ELR (cell line): Measurements from ENCODE around the gene GP1BA.

Source experiments
- DNase-seq: peaks from one replicate; pipeline ENCODE4 v3.0.0-alpha.2; 2015; ENCODE audit warnings: low read depth

GP1BA gene

DNA sequence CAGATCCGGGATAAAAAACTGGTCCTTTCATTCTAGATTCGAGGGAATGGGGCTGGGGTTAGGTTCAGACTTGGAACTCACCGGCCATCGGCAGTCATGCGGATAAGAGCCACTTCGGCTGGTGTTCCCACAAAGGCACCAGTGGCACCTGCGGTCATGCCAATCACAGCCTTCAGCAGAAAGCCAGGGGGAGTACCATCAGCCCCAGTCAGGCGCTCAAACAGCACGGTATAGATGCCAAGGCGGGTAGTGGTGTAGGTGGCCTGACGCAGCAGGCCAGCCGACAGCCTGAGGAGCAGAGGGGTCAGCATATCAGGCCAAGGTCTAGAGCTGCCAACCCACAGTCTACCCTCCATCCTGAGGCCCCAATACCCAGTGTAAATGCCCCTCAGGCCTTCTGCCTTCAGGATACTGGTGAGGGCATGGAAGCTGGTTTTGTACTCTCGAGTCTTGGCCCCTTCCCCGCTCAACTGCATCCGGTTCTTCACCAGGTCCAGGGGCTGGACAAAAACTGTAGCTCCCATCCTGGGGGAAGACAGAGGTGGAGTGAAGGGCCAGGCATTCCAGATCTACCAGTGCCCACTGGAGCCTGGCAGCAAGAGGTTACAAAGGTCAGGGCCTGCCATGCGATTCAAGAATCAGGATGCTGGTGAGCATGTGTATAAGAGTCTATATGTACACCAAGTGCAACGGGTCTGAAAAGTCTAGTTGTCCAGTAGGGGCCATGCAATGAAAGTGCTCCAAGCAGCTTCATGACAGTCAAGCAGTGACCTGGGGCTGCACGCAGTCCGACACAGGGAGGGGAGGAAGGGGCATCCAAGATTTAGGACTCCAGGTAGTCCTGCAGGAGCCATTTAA lies 6.8 kb downstream of the GP1BA start:
- peak; percentile 44 for DNase-seq

DNA sequence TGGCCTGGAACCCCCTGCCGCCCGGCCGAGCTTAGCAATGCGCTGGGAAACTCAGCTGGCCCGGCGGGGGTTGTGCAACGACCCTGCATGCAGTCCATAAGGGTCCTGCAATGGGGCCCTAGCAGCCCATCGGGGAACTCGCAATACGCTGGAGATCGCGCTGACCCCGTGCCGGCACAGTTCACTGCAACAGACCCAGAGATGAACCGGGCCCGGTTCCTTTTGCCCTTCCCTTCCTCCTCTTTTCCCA lies 7.4 kb downstream of the GP1BA start:
- no peak for DNase-seq

DNA sequence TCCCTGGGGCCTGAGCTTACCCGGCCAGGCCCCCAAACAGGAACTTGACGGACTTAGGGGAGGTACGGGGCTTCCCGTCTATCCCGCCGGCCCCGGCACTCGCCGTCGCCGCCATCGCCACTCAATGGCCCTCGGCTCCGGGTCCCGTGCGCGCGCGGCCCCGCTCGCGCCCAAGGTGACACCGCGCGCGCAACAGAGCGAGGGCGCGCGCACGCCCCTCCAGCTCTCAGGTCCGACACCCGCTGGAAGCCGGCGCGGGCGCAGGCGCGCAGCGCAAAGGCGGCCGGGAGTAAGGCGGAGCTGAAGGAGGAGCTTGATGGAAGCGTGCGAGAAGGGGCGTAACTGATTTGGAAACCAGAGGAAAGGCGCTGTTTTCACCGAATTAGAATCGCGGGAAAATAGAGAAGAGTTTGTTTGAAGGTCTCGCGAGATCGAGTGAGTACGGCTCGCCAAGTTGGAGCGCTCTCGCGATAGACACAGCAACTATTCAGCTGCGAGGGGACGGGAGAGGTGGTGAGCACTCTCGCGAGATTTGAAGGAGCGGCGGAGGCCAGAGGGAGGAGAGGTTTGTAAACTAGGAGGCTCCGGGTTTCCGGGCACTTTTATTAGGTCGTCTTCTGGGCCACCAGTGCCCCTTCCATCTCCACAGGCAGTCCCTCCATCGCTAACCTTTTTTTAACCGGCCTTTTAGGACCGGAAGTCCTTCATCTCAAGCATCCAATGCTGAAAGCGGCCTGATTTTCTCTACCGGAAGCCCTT lies 7.9 kb downstream of the GP1BA start, which contains the start of the genes RNF167 and SLC25A11:
Gene RNF167 (plus strand): TSS at position 473 of the 759 bp plus-strand sequence. CDS start 642 bp downstream, outside the sequence.
Gene SLC25A11 (minus strand): TSS at position 251 of the 759 bp plus-strand sequence. CDS start 136 bp downstream, at position 115.
- DNase-seq: peak; percentile 100

DNA sequence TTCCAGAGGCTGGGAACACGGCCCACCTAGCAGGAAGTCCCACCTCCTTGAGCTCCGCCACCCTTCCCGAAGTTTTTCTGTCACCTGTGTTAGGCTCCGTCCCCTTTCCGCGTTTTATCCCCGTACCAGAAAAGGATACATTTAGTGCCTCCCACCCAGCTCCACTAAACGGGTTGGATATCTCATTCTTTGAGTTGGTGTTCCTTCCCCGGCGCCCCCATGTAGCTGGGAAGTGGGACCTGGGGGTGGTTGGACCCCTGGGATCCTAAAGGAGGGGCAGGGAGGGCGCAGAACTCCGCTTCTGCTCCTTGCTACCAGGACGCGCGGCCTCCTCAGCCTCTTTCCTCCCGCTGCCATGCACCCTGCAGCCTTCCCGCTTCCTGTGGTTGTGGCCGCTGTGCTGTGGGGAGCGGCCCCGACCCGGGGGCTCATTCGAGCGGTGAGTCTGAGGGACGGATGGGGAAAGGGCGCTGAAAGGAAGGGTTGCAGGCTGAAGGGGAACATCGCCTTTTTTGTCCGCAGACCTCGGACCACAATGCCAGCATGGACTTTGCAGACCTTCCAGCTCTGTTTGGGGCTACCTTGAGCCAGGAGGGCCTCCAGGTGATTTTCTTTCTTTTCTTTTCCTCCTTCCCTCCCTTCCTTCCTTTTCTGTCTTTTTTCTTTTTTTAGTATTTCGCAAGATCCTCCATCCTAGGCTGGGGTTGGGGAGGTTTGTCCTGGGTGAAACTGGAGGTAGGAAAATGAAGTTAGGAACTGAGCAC lies 8.7 kb downstream of the GP1BA start:
- DNase-seq: peak; percentile 51

DNA sequence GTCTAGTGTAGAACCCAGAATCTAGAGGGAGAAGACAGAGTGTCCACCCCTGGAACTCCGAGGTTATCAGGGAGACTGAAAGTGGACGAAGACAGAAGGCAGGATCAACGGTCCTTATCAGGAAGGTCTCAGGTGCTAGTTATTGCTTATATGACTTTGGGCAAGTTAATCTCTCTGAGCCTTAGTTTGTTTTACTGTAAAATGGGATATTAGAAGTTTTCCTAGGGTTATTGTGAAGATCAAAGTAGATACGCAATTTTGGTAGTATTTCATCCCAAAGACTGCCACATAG lies 9.2 kb downstream of the GP1BA start:
- DNase-seq: no peak

DNA sequence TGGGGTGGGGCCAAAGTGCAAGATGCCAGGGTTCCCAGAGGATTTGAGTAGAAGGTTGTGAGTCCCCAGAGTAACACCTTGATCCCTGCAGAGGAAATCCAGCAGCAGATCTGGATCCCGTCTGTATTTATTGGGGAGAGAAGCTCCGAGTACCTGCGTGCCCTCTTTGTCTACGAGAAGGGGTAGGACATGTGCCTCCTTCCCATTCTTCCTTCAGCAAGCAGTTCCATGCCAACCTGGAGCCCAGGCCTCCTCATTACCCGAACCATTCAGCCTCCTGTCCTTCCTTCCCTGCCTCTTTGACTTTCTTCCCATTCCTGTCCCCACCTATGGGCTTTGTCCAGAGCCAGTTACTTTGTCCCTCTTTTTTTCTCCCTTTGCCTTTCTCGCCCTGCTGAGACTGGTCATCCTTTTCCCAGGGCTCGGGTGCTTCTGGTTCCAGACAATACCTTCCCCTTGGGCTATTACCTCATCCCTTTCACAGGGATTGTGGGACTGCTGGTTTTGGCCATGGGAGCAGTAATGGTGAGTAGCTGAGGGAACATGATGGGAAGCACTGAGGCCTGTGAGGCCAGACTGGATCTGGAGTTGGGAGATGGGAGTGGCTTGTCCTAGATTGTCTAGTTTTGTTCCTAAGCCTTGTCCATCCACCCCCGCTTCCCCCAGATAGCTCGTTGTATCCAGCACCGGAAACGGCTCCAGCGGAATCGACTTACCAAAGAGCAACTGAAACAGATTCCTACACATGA lies 10.9 kb downstream of the GP1BA start:
- no peak for DNase-seq

DNA sequence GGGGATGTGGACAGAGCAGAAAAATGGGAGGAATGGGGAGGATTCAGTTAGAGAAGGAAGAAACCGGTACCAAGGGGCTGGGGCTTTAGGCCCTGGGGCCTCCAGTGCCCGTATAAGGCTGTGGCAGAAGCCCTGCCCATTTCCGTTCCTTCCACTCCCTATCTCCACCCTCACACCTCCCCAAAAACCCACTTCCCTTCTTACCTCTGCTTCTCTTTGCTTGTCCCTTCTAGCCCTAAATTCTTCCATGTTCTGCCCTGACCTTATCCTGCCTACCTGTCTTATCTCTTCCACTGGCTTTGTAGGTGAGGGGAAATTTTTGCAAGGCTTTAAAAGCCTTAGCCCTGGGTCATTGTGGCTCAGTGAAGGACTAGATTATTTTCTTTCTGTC lies 12.1 kb downstream of the GP1BA start:
- DNase-seq: no peak

DNA sequence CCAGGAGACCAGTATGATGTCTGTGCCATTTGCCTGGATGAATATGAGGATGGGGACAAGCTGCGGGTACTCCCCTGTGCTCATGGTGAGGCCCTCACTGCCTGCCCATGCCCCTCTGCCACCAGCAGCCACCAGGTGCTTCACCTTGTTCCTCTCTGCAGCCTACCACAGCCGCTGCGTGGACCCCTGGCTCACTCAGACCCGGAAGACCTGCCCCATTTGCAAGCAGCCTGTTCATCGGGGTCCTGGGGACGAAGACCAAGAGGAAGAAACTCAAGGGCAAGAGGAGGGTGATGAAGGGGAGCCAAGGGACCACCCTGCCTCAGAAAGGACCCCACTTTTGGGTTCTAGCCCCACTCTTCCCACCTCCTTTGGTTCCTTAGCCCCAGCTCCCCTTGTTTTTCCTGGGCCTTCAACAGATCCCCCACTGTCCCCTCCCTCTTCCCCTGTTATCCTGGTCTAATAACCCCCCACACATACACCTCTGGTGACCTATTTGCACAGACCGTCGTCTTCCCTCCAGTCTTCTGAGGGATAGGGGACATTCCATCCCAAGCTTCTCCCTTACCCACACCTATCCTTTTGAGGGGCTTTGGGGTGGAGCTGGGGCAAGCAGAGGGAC lies 12.6 kb downstream of the GP1BA start:
- no peak for DNase-seq

DNA sequence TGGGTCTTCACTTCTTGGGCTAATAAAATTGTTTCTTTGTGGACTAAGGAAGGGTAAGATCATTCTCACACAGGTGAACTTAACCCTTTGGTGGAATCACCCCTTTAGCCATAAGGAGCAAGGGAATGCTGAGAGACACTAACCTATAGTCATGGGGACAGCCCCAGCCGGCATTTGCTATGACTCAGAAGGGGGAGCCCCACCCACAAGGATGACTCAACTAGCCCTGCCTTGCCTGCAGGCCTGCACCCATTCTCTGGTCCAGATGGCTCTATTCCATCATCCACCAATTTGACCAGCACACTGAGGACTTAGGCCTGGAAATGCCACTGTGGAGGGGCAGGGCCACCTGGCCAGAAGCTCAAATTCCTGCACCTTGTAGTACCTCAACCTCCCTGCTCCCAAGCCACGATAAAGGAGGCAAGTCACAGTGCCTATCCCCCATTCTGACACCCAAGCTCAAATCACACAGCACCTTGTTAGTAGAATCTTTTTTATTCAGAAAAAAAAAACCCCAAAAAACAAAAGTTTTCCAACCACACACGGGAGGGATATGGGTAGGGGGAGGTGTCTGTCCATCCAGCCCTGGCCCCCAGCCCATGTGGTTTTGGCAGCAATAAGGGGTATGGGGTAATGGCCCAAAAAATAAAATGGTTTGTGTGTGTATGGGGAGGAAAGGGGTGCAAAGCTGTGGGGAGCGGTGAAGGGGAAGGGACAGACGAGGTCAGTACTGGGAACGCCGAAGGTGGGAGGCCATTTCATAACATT lies 13.3 kb downstream of the GP1BA start:
- DNase-seq: peak; percentile 98

DNA sequence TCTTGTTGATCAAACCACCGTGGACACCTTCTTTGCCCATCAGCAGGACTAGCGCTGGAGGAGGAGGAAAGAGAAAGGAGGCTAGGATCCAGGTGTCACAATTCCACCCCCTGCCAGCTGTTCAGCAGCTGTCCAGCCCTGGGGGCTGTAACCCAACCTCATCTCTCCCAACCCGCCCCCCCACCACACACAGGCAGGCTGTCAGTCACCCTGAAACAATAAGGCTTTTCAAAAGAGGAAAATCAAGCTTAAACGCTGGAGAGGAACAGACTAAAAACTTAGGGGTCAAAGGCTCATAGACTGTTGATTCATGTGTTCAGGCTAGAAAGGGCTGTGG lies 13.8 kb downstream of the GP1BA start:
- peak; percentile 44 for DNase-seq

DNA sequence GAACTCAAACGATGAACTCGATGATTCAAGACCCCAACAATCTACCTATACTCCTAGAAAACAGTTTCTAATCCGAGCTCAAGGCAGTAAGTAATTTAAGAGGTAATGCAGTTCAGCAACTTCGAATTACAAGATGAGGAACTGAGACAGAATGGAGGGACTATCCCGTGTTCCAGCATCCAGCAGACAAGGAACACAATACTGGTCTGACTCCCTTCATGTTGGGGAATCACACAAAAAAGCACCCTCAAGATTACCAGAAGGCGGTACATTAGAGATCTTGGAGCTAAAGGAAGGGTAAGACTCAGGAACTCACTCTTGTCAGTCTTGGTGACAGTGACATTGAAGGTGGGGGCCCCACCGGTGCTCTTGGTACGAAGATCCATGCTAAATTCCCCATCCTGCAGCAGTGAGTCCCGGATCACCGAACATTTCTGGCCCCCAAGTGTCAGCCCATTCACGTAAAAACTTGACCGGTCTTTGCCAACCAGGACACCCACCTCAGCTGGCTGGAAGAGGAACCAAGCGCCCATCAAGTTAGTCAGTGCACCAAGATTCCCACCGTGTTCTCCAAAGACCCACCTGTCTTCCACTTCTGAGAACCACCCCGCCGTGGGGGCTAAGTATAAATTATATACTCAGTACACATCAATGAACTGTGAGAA lies 14.4 kb downstream of the GP1BA start:
- DNase-seq: no peak

DNA sequence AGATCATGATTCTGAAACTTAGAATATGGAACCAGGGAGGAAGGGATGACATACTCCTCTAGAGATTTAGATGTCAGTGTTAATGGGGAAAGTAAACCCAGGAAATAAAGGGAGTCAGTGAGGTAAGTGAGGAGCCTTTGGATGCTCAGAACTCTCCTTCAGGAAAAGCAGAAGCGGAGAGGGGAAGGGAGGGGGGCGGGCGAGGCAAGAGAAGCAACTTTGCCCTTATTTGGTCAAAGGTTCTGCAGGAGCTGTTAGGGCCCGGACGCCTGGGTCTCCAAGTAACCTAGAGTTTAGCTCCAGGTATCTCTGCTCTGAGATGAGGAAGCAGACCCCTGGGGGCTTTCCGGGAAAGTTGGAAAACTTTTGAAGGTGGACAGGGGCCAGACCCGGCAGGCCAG lies 14.9 kb downstream of the GP1BA start:
- peak; percentile 29 for DNase-seq

DNA sequence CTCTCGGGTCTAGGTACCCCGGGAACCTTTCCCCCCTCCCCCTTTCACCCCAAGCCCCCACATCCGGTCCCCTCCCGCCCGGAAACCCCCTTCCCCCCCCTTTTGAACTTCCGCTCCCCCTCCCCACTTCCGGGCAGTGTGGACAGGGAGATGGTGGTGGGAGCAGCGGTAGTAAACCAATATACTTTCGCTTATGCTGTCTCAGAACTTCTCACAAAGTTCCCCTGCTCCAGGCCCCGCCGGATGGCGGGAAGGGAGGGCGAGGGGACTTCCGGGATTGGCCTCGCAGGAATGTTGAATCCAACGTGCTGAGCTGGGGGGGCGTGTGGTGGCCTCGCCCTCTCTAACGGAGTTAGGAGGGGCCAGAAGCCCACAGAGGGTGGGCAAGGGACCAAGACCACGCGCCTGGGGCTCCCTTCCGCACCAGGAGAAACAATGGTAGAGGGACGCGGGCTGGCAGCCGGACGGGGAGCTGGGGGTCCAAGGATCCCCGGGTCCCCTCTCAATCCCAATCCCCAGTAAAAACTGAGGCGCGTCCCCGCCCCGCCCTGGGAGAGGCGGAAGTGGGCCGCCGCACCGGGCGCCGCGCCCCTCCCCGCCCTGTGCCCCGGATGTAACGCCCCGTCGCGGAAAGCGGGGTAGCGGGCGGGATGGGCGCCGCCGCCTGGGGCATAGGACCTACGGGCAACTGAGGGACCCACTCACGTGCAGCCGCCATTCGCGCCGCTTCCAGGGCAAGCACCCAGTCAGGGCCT lies 15.5 kb downstream of the GP1BA start:
- DNase-seq: peak; percentile 74

DNA sequence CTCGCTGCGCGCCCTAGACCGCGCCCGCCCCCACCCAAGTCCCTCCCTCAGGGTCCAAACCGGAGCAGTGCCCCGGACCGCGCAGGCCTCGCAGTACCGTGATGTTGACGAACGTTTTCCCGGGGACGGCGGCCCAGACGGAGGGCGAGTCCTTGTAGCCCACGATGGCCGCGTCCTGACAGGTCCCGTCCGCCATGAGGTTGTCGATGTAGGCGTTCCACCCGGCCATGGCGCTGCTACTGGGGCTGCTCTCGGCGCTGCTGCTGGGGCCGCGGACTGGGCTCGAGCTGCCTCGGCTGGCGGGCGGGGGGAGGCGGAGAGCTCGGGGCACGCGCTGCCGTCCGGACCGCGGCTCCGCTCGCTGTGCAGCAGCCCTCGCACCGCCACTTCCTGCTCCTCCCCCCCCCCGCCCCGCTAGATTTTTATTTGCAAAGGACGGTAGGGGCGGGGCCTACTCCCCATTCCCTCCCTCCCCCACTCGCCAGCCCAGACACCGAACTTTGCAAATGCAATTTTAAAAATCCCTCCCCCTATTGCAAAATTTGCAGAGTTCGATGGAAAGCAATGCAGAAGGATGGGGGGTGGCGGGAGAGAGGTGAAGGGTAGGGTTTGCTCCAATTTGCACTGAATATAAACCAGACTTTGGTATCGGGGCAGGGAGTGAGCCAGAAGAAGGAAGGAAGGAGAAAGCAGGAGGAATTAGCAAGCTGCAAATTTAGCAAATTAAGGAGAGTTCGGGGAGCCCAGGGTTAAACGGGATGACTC lies 16.3 kb downstream of the GP1BA start, which contains the start of gene PFN1:
Gene PFN1 (minus strand): TSS at position 365 of the 765 bp plus-strand sequence. CDS start 136 bp downstream, at position 229.
- peak; percentile 94 for DNase-seq

DNA sequence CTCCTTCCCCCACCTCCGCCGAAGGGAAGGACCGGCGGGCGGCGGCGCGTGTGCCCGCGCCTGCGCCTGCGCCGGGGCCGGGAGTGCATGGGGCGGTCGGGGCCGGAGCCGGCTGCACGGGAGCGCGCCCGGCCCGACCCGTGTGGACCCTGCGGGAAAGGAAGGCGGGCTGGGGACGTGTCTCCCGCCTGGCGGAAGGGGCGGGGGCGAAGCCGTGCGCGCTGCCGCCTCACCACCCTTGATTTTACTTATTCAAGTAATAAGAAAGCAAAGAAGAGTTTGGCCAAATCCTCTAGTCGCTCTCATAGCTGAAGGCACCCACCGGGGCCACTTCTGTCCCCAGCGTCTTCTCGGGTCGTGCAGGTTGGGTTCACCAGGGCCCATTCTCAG lies 16.8 kb downstream of the GP1BA start:
- peak; percentile 91 for DNase-seq

DNA sequence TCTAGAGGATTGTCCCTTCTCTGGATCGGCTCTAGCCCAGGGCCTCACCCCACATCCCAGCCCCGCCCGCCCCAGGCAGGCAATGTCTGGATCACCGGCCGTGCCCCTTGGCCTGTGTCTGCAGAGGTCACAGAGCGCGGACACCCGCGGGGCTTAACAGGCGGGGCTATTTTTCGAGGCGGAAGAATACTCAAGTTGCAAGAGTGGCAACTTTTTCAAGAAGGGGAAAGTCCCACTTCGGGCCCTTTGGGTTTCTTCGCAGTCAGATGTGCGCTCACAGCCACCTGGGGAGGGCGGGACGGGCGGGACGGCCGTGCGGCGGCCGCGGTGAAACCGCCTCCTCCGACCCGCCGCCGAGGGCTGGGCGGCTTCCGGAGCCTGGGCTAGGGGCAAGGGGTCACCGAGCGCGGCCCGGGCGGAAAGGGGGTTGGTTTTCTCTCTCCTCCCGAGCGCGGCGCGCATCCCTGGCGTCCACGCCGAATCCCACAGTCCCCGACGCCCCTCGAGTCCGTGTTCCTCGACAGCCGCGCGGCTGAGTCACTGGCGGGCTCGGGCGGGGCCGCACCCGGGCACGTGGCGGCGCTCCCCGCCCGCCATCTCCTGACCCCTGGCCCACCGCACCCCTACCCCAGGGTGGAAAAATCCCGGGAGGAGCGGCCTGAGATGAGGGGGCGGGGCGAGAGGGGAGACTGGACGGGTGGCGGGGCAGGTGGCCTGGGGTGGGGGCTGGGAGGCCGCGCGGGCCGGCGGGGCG lies 17.4 kb downstream of the GP1BA start:
- DNase-seq: peak; percentile 79

DNA sequence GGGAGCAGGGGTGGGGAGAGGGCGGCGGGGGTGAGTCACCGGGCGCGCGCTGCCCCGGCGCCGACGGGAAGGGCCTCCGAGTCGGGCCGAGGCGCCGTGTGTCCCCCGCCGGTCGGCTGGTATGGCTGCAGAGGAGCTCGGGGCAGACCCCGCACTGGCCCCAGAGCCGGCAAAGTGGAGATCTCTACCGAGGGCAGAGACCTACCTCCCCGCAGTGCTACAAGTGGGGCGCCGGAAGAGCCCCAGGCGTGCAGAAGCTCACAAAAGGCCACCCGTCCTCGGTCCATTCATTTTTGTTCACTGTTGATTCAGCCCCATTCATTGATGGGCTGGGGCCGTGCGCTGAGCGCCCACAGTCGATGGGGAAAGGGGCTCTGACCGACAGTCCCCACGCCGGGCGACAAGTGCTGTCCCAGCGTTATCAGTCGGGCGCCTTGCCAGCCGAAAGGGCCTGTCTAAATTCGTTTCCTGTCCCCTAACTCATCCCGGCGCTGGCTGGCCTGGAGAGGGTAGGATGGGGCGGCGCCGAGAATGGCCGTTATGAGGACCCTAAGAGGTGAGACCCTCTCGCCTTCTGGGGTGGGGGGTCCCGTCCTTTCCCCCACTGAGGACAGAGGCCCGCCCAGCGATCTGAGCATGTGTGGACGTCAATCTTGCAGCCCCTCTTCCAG lies 18.1 kb downstream of the GP1BA start:
- DNase-seq: no peak
